Left kidney (tissue), 1 donor: Measurements from ENCODE around the gene ACOT13. TPM values are rescaled to one million over a fixed set of nuclear protein-coding genes. Genes with fewer than 3 reads are reported as not detected.

Experiments used
- polyA plus RNA-seq: library from polyadenylated mRNA; unstranded; fragments of 120-200 nt; gene quantifications from one replicate; pipeline ENCODE4 v1.2.1, GENCODE V29; 2013; ENCODE audit not compliant: insufficient read length

Gene ACOT13
- polyA plus RNA-seq, 1 donor: 36.7 TPM

Other genes with a start within 250 kb of the ACOT13 start
- 5.3 TPM for gene GPLD1, start 177.5 kb upstream of the ACOT13 start, polyA plus RNA-seq
- gene ALDH5A1, start 172.1 kb upstream of the ACOT13 start, polyA plus RNA-seq: 31.9 TPM
- 0.48 TPM for gene KIAA0319, start 20.9 kb upstream of the ACOT13 start, polyA plus RNA-seq
- 68.8 TPM for gene TDP2, start 178 bp upstream of the ACOT13 start, polyA plus RNA-seq
- 146 TPM for gene C6orf62, start 52.1 kb downstream of the ACOT13 start, polyA plus RNA-seq
- gene GMNN, start 107.9 kb downstream of the ACOT13 start, polyA plus RNA-seq: 68.1 TPM
- gene ARMH2, start 131.8 kb downstream of the ACOT13 start, polyA plus RNA-seq: not detected